ENCODE measurements around the gene PILRB. TPM values are rescaled to one million over a fixed set of nuclear protein-coding genes. Genes with fewer than 3 reads are reported as not detected.
"Not testable (repeated sequence)": the region's sequence is repeated elsewhere in the genome, so short reads cannot be mapped to it uniquely, and the experiment has no call there.

PILRB gene
- total RNA-seq (10 to 100 TPM; 25.3 to 56.2 (median 44.4) TPM), polyA plus RNA-seq (10 to 100 TPM in 1 of 3 donors, 1 to 10 TPM in 2; 4.9 to 65.6 (median 7.2) TPM)

- Histone ChIP-seq H3K4me3 (no peak within 1 kb of the TSS), H3K27ac (no peak within 1 kb of the TSS), H3K36me3 (peaks cover 60 to 100% (median 79%) of the 10 kb centered on the region in 4 donors), H3K9me3 (no peaks in the 10 kb centered on the region), H3K27me3 (no peaks in the 10 kb centered on the region), H3K4me1 (no peaks in the 10 kb centered on the region)
- TF ChIP-seq POLR2AphosphoS5 (IDR thresholded peaks at IDR 0.05) (no peak), EP300 (IDR thresholded peaks at IDR 0.05) (no peak), POLR2A (IDR thresholded peaks at IDR 0.05) (no peak)
- TF ChIP-seq, protein P1, sequence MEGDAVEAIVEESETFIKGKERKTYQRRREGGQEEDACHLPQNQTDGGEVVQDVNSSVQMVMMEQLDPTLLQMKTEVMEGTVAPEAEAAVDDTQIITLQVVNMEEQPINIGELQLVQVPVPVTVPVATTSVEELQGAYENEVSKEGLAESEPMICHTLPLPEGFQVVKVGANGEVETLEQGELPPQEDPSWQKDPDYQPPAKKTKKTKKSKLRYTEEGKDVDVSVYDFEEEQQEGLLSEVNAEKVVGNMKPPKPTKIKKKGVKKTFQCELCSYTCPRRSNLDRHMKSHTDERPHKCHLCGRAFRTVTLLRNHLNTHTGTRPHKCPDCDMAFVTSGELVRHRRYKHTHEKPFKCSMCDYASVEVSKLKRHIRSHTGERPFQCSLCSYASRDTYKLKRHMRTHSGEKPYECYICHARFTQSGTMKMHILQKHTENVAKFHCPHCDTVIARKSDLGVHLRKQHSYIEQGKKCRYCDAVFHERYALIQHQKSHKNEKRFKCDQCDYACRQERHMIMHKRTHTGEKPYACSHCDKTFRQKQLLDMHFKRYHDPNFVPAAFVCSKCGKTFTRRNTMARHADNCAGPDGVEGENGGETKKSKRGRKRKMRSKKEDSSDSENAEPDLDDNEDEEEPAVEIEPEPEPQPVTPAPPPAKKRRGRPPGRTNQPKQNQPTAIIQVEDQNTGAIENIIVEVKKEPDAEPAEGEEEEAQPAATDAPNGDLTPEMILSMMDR (IDR thresholded peaks at IDR 0.05) = no peak
- no peak for DNase-seq
- intact Hi-C loops (cut with DNase I) = no loop called here
- WGBS, 2 donors = 77 to 82% methylated on average over 11 of the region's 11 CpGs
These were observed at the start of gene PILRB for GRCh38 chr7:100358027-100358856. TSS of gene PILRB (plus strand) at chr7:100358117. CDS start at chr7:100358303, 186 bp downstream.

GRCh38 chr7:100318329-100318728, 39.6 kb upstream of the PILRB start:
- H3K27me3 ChIP-seq; H3K9me3 ChIP-seq; H3K36me3 ChIP-seq; intact Hi-C loops (cut with DNase I); H3K4me3 ChIP-seq; DNase-seq; H3K27ac ChIP-seq; H3K4me1 ChIP-seq: not testable (repeated sequence)
- 80 to 92% methylated on average over 4 of the region's 5 CpGs for WGBS, 2 donors

DNA sequence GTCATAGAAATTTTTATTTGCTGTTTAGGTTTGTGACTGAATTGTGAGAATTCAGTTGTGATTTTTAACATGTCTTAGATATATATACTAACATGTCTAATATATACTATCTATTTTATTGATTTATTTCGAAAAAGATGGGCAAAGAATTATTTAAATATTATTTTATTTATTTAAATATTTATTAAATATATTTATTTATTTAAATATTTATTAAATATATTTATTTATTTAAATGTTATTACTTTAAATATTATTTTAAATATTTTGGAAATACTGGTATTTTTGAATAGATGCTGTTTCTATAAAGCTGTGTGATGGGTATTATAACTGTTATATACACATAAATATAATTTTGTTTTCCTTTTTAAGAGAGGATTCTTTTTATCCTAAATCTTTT, 36.3 kb upstream of the PILRB start:
- H3K36me3 ChIP-seq = peaks cover 0 to 18% (median 0%) of the 10 kb centered on the region in 4 donors
- H3K27ac ChIP-seq; H3K9me3 ChIP-seq; intact Hi-C loops (cut with DNase I); H3K4me3 ChIP-seq; H3K27me3 ChIP-seq; H3K4me1 ChIP-seq; DNase-seq: not testable (repeated sequence)
- WGBS, 2 donors = 97 to 100% methylated on average over 1 of the region's 1 CpG

DNA sequence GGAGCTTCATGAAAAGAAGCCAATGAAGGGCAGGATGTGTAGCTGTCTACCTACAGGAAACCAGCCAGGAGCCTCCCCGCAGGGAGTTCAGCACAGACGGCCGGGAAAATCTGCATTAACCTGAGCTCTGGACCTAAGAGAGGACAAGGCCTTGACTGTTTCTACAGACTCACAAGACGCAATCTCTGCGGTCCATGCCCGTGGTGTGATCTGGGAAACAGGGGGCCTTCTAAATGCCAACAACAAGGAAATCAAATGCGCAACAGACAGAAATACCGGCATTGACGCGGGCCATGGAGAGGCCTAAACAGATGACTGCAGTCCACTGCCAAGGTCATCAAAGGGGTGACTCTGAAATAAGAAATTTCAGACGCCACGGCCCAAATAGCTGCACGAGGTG, 33.7 kb upstream of the PILRB start:
- intact Hi-C loops (cut with DNase I); H3K4me1 ChIP-seq; H3K27me3 ChIP-seq; DNase-seq; H3K4me3 ChIP-seq; H3K9me3 ChIP-seq; H3K27ac ChIP-seq: not testable (repeated sequence)
- peaks cover 0 to 39% (median 0%) of the 10 kb centered on the region in 4 donors for H3K36me3 ChIP-seq
- 90 to 95% methylated on average over 13 of the region's 13 CpGs for WGBS, 2 donors

- H3K27me3 ChIP-seq; intact Hi-C loops (cut with DNase I); H3K4me3 ChIP-seq; H3K4me1 ChIP-seq; H3K27ac ChIP-seq; DNase-seq; H3K9me3 ChIP-seq: not testable (repeated sequence)
- 84 to 93% methylated on average over 9 of the region's 9 CpGs for WGBS, 2 donors
- peaks cover 0 to 44% (median 0%) of the 10 kb centered on the region in 4 donors for H3K36me3 ChIP-seq
These were observed 32.2 kb upstream of the PILRB start for GRCh38 chr7:100325671-100326070.

GRCh38 chr7:100326914-100327313, 31.0 kb upstream of the PILRB start:
- H3K4me3 ChIP-seq; DNase-seq; intact Hi-C loops (cut with DNase I); H3K4me1 ChIP-seq; H3K9me3 ChIP-seq; H3K27me3 ChIP-seq; H3K27ac ChIP-seq: not testable (repeated sequence)
- H3K36me3 ChIP-seq = peaks cover 0 to 44% (median 0%) of the 10 kb centered on the region in 4 donors
- 94% methylated on average over 10 of the region's 11 CpGs for WGBS, 2 donors

- TF ChIP-seq POLR2AphosphoS5 (IDR thresholded peaks at IDR 0.05) = peak; percentile 99 to 100 (median 99)
- peak; percentile 98 to 99 for TF ChIP-seq POLR2A (IDR thresholded peaks at IDR 0.05)
- H3K9me3 ChIP-seq; H3K27me3 ChIP-seq; intact Hi-C loops (cut with DNase I): not testable (repeated sequence)
- H3K4me1 ChIP-seq = peaks cover 0 to 16% (median 7%) of the 10 kb centered on the region in 4 donors
- H3K27ac ChIP-seq = peak overlapping the region; percentile 94 to 96 (median 95)
- H3K36me3 ChIP-seq = peaks cover 0 to 26% (median 0%) of the 10 kb centered on the region in 4 donors
- peak; percentile 97 for DNase-seq
- peak overlapping the region; percentile 55 to 76 (median 70) for H3K4me3 ChIP-seq
- WGBS, 2 donors = 0% methylated on average over 81 to 82 of the region's 85 CpGs
These were observed 22.1 kb upstream of the PILRB start for GRCh38 chr7:100335566-100336466.

DNA sequence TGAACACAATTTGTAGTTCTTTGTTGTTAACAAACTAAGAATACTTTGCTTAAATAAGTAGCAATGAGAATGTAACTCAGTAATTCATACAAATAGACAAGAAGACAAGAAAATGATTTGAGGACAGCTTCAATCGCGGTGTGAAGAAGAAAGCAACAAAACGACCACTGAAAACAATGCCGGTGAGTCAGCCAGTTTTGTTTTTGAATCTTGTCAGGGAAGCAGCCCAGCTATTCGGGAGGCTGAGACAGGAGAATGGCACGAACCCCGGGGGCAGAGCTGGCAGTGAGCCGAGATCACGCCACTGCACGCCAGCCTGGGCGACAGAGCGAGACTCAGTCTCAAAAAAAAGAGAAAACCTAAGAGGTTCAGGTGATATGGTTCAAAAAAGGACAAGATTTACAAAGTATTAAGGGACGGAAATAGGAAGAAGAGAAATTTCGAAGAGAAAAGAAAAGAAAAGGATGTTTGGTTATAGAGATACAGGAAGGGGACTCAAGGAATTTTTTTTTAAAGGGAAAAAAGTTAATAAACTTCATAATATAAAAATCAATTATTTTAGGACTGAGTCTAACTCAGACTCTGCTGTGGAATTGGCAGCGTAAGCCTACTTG, 19.7 kb upstream of the PILRB start:
- H3K9me3 ChIP-seq; H3K27me3 ChIP-seq; intact Hi-C loops (cut with DNase I); DNase-seq; H3K4me3 ChIP-seq; H3K27ac ChIP-seq: not testable (repeated sequence)
- Histone ChIP-seq H3K36me3 (peaks cover 0 to 41% (median 2%) of the 10 kb centered on the region in 4 donors), H3K4me1 (peaks cover 0 to 16% (median 11%) of the 10 kb centered on the region in 4 donors)
- 88 to 92% methylated on average over 15 of the region's 15 CpGs for WGBS, 2 donors

GRCh38 chr7:100341286-100341685, 16.6 kb upstream of the PILRB start:
- peaks cover 3 to 57% (median 5%) of the 10 kb centered on the region in 4 donors for H3K36me3 ChIP-seq
- WGBS, 2 donors = 22 to 54% methylated on average over 6 of the region's 6 CpGs

More at GRCh38 chr7:100341286-100341685, 16.6 kb upstream of the PILRB start:
- H3K27me3 ChIP-seq; intact Hi-C loops (cut with DNase I); DNase-seq; H3K9me3 ChIP-seq; H3K4me3 ChIP-seq; H3K27ac ChIP-seq: not testable (repeated sequence)
- H3K4me1 ChIP-seq = peaks cover 0 to 21% (median 13%) of the 10 kb centered on the region in 4 donors
